MM.1S (cell line): ENCODE measurements around the gene CASP9.

Experiments used
- DNase-seq: peaks from one replicate; pipeline ENCODE4 v3.0.0-alpha.2; 2015
- H2AFZ ChIP-seq: fragments of 300-600 bp; sonication (generic); 2 replicates; pipeline ENCODE4 v1.6.0; 2016; ENCODE audit warnings: antibody characterized with exemption, low read length
- H3F3A ChIP-seq: fragments of 300-600 bp; sonication (generic); 2 replicates; pipeline ENCODE4 v1.6.1; 2016; ENCODE audit warnings: mild to moderate bottlenecking, antibody characterized with exemption, low read length, moderate library complexity, mixed read lengths; ENCODE audit not compliant: insufficient read depth
- H3K27ac ChIP-seq: fragments of 300-600 bp; sonication (generic); 2 replicates; pipeline ENCODE4 v1.5.1; 2016; ENCODE audit warnings: mild to moderate bottlenecking, low read length
- H3K27me3 ChIP-seq: fragments of 300-600 bp; sonication (generic); replicated peaks from 2 replicates; pipeline ENCODE4 v1.6.0; 2016; ENCODE audit warnings: low read length; ENCODE audit not compliant: insufficient read depth
- H3K36me3 ChIP-seq: fragments of 300-600 bp; sonication (generic); replicated peaks from 2 replicates; pipeline ENCODE4 v1.6.1; 2016; ENCODE audit warnings: mild to moderate bottlenecking, low read length, mixed read lengths; ENCODE audit not compliant: insufficient read depth
- H3K4me1 ChIP-seq: fragments of 300-600 bp; sonication (generic); 2 replicates; pipeline ENCODE4 v1.6.1; 2016; ENCODE audit warnings: low read length, mixed read lengths
- H3K4me2 ChIP-seq: fragments of 300-600 bp; sonication (generic); 2 replicates; pipeline ENCODE4 v1.6.0; 2016; ENCODE audit warnings: low read depth, low read length
- H3K4me3 ChIP-seq: fragments of 300-600 bp; sonication (generic); 2 replicates; pipeline ENCODE4 v1.5.1; 2016; ENCODE audit warnings: low read length, mixed read lengths
- H3K79me2 ChIP-seq: fragments of 300-600 bp; sonication (generic); 2 replicates; pipeline ENCODE4 v1.6.1; 2016; ENCODE audit warnings: mixed run types, low read length, mixed read lengths
- H3K9ac ChIP-seq: fragments of 300-600 bp; sonication (generic); 2 replicates; pipeline ENCODE4 v1.6.1; 2016; ENCODE audit warnings: low read length, mixed read lengths
- H3K9me2 ChIP-seq: fragments of 300-600 bp; sonication (generic); replicated peaks from 2 replicates; pipeline ENCODE4 v1.6.1; 2016; ENCODE audit warnings: mild to moderate bottlenecking, low read length, mixed read lengths; ENCODE audit not compliant: insufficient read depth
- H3K9me3 ChIP-seq: fragments of 300-600 bp; sonication (generic); replicated peaks from 2 replicates; pipeline ENCODE4 v1.6.1; 2016; ENCODE audit warnings: mild to moderate bottlenecking, low read length, mixed read lengths; ENCODE audit not compliant: insufficient read depth
- H4K20me1 ChIP-seq: fragments of 300-600 bp; sonication (generic); 2 replicates; pipeline ENCODE4 v1.6.1; 2016; ENCODE audit warnings: mild to moderate bottlenecking, low read length, moderate library complexity, mixed read lengths; ENCODE audit not compliant: insufficient read depth
- CTCF ChIP-seq: fragments of 300-600 bp; sonication (generic); IDR thresholded peaks from 2 replicates; pipeline ENCODE4 v1.5.1; 2016; ENCODE audit warnings: antibody characterized with exemption, low read length, mixed read lengths
- EZH2 ChIP-seq: fragments of 300-600 bp; sonication (generic); optimal IDR thresholded peaks from 2 replicates; pipeline ENCODE3; 2017; ENCODE audit warnings: low read depth, mild to moderate bottlenecking, antibody characterized with exemption, low read length, mixed read lengths
- EZH2phosphoT487 ChIP-seq: fragments of 300-600 bp; sonication (generic); IDR thresholded peaks from 2 replicates; pipeline ENCODE4 v1.6.1; 2018; ENCODE audit warnings: antibody characterized with exemption, low read length

CASP9 gene

DNA sequence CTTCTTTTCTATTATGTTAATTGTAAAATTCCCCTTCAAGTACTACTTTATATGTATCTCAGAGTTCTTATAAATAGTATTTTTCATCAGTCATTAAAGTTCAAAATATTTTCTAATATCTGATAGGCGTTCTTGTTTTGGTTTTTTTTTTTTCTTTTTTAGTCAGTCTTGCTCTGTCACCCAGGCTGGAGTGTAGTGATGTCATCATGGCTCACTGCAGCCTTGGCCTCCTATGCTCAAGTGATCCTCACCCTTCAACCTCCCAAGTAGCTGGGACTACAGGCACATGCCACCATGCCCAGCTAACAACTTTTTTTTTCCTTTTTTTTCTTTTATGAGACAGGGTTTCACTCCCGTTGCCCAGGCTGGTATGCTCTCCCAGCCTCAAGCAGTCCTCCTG is 33.6 kb upstream of the CASP9 start:
- Histone ChIP-seq H3K9ac (no peak overlapping the region), H3K36me3 (no peaks in the 10 kb centered on the region), H3K4me1 (no peaks in the 10 kb centered on the region), H2AFZ (no peak overlapping the region), H3F3A (no peaks in the 10 kb centered on the region), H3K27me3 (no peaks in the 10 kb centered on the region), H3K4me2 (no peak overlapping the region), H3K27ac (no peak overlapping the region), H3K79me2 (no peaks in the 10 kb centered on the region), H3K9me2 (no peaks in the 10 kb centered on the region), H4K20me1 (no peaks in the 10 kb centered on the region), H3K4me3 (no peak overlapping the region), H3K9me3 (no peaks in the 10 kb centered on the region)
- DNase-seq: no peak
- TF ChIP-seq EZH2phosphoT487 (no peak), CTCF (no peak), EZH2 (no peak)

- Histone ChIP-seq H3K36me3 (no peaks in the 10 kb centered on the region), H3K4me3 (no peak overlapping the region), H3K27me3 (no peaks in the 10 kb centered on the region), H3K4me2 (no peak overlapping the region), H3K9ac (no peak overlapping the region), H3K79me2 (no peaks in the 10 kb centered on the region), H3K27ac (no peak overlapping the region), H3K4me1 (no peaks in the 10 kb centered on the region), H2AFZ (no peak overlapping the region), H3K9me2 (no peaks in the 10 kb centered on the region), H3F3A (no peaks in the 10 kb centered on the region), H4K20me1 (no peaks in the 10 kb centered on the region), H3K9me3 (no peaks in the 10 kb centered on the region)
- no peak for TF ChIP-seq EZH2
- TF ChIP-seq EZH2phosphoT487: no peak
- TF ChIP-seq CTCF: no peak
- DNase-seq: no peak
Observed at GRCh38 chr1:15557008-15557407, 33.0 kb upstream of the CASP9 start.

GRCh38 chr1:15550573-15550972 is 26.6 kb upstream of the CASP9 start:
- Histone ChIP-seq H3K4me3 (no peak overlapping the region), H3K27me3 (no peaks in the 10 kb centered on the region), H2AFZ (no peak overlapping the region), H3K79me2 (no peaks in the 10 kb centered on the region), H3K36me3 (no peaks in the 10 kb centered on the region; the same call in 1 of the 2 replicates), H3K27ac (no peak overlapping the region), H3F3A (0 out of 2 replicates have a peak, but pooled peaks cover 5% of the 10 kb centered on the region), H3K4me2 (no peak overlapping the region), H3K9me3 (no peaks in the 10 kb centered on the region), H4K20me1 (no peaks in the 10 kb centered on the region), H3K4me1 (no peaks in the 10 kb centered on the region), H3K9me2 (no peaks in the 10 kb centered on the region), H3K9ac (no peak overlapping the region)
- TF ChIP-seq CTCF: no peak
- TF ChIP-seq EZH2: no peak
- TF ChIP-seq EZH2phosphoT487: no peak
- DNase-seq: no peak
